ENCODE measurements around the gene CDKN1C.

The CDKN1C gene

GRCh38 chr11:2920343-2920742, 34.8 kb upstream of the CDKN1C start:
- Mint-ChIP-seq H3K9me3 (no peaks in the 10 kb centered on the region), H3K27me3 (ENCODE audit: low read depth, poor library complexity) (peaks cover 7% of the 10 kb centered on the region), H3K27ac (no peak overlapping the region), H3K36me3 (ENCODE audit: low read depth) (no peaks in the 10 kb centered on the region), H3K4me3 (no peak overlapping the region), H3K4me1 (no peaks in the 10 kb centered on the region)
- TF ChIP-seq CTCF (IDR thresholded peaks at IDR 0.05) = no peak
- no peak for DNase-seq

GRCh38 chr11:2919837-2920236, 34.3 kb upstream of the CDKN1C start:
- no peaks in the 10 kb centered on the region for H3K9me3 Mint-ChIP-seq
- H3K4me1 Mint-ChIP-seq = no peaks in the 10 kb centered on the region
- TF ChIP-seq CTCF (IDR thresholded peaks at IDR 0.05) = no peak
- H3K4me3 Mint-ChIP-seq = no peak overlapping the region
- H3K27me3 Mint-ChIP-seq (ENCODE audit: low read depth, poor library complexity) = peaks cover 7% of the 10 kb centered on the region
- no peak overlapping the region for H3K27ac Mint-ChIP-seq
- DNase-seq = no peak
- H3K36me3 Mint-ChIP-seq (ENCODE audit: low read depth) = no peaks in the 10 kb centered on the region

GRCh38 chr11:2919188-2919587, 33.6 kb upstream of the CDKN1C start:
- no peak overlapping the region for H3K4me3 Mint-ChIP-seq
- no peaks in the 10 kb centered on the region for H3K36me3 Mint-ChIP-seq (ENCODE audit: low read depth)
- H3K9me3 Mint-ChIP-seq = no peaks in the 10 kb centered on the region
- peaks cover 7% of the 10 kb centered on the region for H3K27me3 Mint-ChIP-seq (ENCODE audit: low read depth, poor library complexity)
- H3K4me1 Mint-ChIP-seq = peaks cover under 1% of the 10 kb centered on the region
- DNase-seq = no peak
- no peak overlapping the region for H3K27ac Mint-ChIP-seq
- no peak for TF ChIP-seq CTCF (IDR thresholded peaks at IDR 0.05)

- H3K27me3 Mint-ChIP-seq (ENCODE audit: low read depth, poor library complexity) = peaks cover 6% of the 10 kb centered on the region
- no peak for TF ChIP-seq CTCF (IDR thresholded peaks at IDR 0.05)
- DNase-seq = no peak
- no peak overlapping the region for H3K4me3 Mint-ChIP-seq
- H3K36me3 Mint-ChIP-seq (ENCODE audit: low read depth) = no peaks in the 10 kb centered on the region
- H3K9me3 Mint-ChIP-seq = no peaks in the 10 kb centered on the region
- peaks cover 11% of the 10 kb centered on the region for H3K4me1 Mint-ChIP-seq
- H3K27ac Mint-ChIP-seq = no peak overlapping the region
These were observed 32.4 kb upstream of the CDKN1C start for GRCh38 chr11:2917842-2918490.

GRCh38 chr11:2916892-2917645, 31.5 kb upstream of the CDKN1C start:
- Mint-ChIP-seq H3K4me1 (peaks cover 11% of the 10 kb centered on the region), H3K36me3 (ENCODE audit: low read depth) (no peaks in the 10 kb centered on the region), H3K27ac (no peak overlapping the region), H3K4me3 (no peak overlapping the region), H3K9me3 (no peaks in the 10 kb centered on the region), H3K27me3 (ENCODE audit: low read depth, poor library complexity) (peaks cover 6% of the 10 kb centered on the region)
- no peak for TF ChIP-seq CTCF (IDR thresholded peaks at IDR 0.05)
- DNase-seq = no peak

Measured in nephron progenitor cell (in vitro differentiated cells).